NCI-H2196 treated with DMSO at 0.1 percent for 48 hours (cell line): Measurements from ENCODE around the gene MRPL3.
"Not testable (repeated sequence)": the region's sequence is repeated elsewhere in the genome, so short reads cannot be mapped to it uniquely, and the experiment has no call there.

ENCODE experiments used
- DNase-seq: peaks from one replicate; lab custom pipeline; 2025; ENCODE audit not compliant: unreplicated experiment; lab: John Stamatoyannopoulos, UW

The MRPL3 gene

GRCh38 chr3:131501949-131502348, 822 bp downstream of the MRPL3 start:
- no peak for DNase-seq

- DNase-seq, result no peak
Measured at GRCh38 chr3:131494706-131495105, 8.1 kb downstream of the MRPL3 start.

GRCh38 chr3:131491775-131492174, 11.0 kb downstream of the MRPL3 start:
- no peak for DNase-seq

- no peak for DNase-seq
Measured at GRCh38 chr3:131491084-131491483, 11.7 kb downstream of the MRPL3 start.

- not testable (repeated sequence) for DNase-seq
Measured at GRCh38 chr3:131486545-131486944, 16.2 kb downstream of the MRPL3 start.

GRCh38 chr3:131485119-131485518, 17.7 kb downstream of the MRPL3 start:
- no peak for DNase-seq

GRCh38 chr3:131484496-131485111, 18.2 kb downstream of the MRPL3 start:
- DNase-seq, result no peak

GRCh38 chr3:131480116-131480515, 22.7 kb downstream of the MRPL3 start:
- no peak for DNase-seq

GRCh38 chr3:131477813-131478212, 25.0 kb downstream of the MRPL3 start:
- DNase-seq, result no peak

- no peak for DNase-seq
Measured at GRCh38 chr3:131474115-131474514, 28.7 kb downstream of the MRPL3 start.

- no peak for DNase-seq
Measured at GRCh38 chr3:131470377-131470776, 32.4 kb downstream of the MRPL3 start.

GRCh38 chr3:131458653-131459052, 44.1 kb downstream of the MRPL3 start:
- DNase-seq, result no peak

GRCh38 chr3:131457220-131457619, 45.6 kb downstream of the MRPL3 start:
- DNase-seq, result no peak

GRCh38 chr3:131454501-131454900, 48.3 kb downstream of the MRPL3 start:
- DNase-seq, result no peak

GRCh38 chr3:131453533-131453932, 49.2 kb downstream of the MRPL3 start:
- no peak for DNase-seq

- DNase-seq, result no peak
Measured at GRCh38 chr3:131447349-131447748, 55.4 kb downstream of the MRPL3 start.

GRCh38 chr3:131444180-131444579, 58.6 kb downstream of the MRPL3 start:
- no peak for DNase-seq

- DNase-seq, result no peak
Measured at GRCh38 chr3:131439084-131439483, 63.7 kb downstream of the MRPL3 start.

GRCh38 chr3:131435000-131435399, 67.8 kb downstream of the MRPL3 start:
- DNase-seq, result no peak

- no peak for DNase-seq
Measured at GRCh38 chr3:131432441-131432840, 70.3 kb downstream of the MRPL3 start.

- no peak for DNase-seq
Measured at GRCh38 chr3:131431754-131432153, 71.0 kb downstream of the MRPL3 start.

- DNase-seq, result no peak
Measured at GRCh38 chr3:131427226-131427625, 75.5 kb downstream of the MRPL3 start.

GRCh38 chr3:131421957-131422498, 80.7 kb downstream of the MRPL3 start:
- DNase-seq, result no peak
